Measurements from ENCODE around the gene KCNJ18.

- no peak for TF ChIP-seq CTCF (IDR thresholded peaks at IDR 0.05)
- TF ChIP-seq MAZ (IDR thresholded peaks at IDR 0.05; ENCODE audit: borderline replicate concordance, low read depth, low read length): no peak
- no peak for TF ChIP-seq CHD2 (IDR thresholded peaks at IDR 0.05; ENCODE audit: low read length, partially characterized antibody)
- no peak for TF ChIP-seq JUN (IDR thresholded peaks at IDR 0.05)
- TF ChIP-seq ZNF302 (CRISPR knock-in tag; IDR thresholded peaks at IDR 0.05): no peak
Observed at GRCh38 chr17:21705021-21705601, 12.8 kb downstream of the KCNJ18 start.
